ENCODE results near the gene TWIST2. TPM values are rescaled to one million over a fixed set of nuclear protein-coding genes. Genes with fewer than 3 reads are reported as not detected.

TWIST2 gene
- total RNA-seq, 1 donor from 2014 or later, result 6.8 TPM

DNA sequence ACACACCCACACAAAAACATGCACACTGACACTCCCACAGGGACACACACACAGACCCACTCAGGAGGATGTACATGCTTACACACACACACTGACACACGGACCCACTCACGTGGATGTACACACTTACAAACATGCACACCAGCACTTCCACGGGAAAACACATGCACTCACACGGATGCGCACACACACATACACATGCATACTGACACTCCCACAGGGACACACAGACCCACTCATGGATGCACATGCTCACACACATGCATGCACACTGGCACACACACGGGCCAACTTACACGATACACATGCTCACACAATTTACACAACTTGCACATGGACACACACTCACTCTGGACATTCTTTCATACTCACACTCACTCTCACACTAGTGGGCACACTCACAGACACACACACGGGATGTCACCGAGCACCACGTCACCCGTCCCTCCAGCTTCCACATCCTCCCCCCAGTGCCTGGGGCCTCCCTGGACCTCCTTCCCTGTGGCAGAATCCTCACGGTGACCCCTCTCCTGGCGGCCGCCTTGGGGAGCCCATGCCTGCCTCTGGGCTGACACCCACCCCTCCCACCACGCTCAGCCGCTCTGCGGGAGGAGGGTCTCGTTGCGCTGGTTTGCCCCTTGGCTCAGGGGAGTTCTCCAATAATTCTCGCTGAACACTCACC lies 58.5 kb downstream of the TWIST2 start:
- Histone ChIP-seq H3K27me3 (ENCODE audit: control insufficient read depth in 3 of 3, insufficient read depth in 3 of 3, low read length in 3 of 3) (peaks cover 22 to 60% (median 45%) of the 10 kb centered on the region in 3 donors), H3K4me1 (ENCODE audit: control insufficient read depth in 3 of 3, insufficient read depth in 3 of 3, low read length in 3 of 3) (peaks cover 0 to 5% (median 0%) of the 10 kb centered on the region in 3 donors), H3K9me3 (ENCODE audit: control insufficient read depth in 3 of 3, low read length in 3 of 3) (no peaks in the 10 kb centered on the region), H3K4me3 (ENCODE audit: low read length in 3 of 3) (no peak overlapping the region), H3K9ac (ENCODE audit: low read depth in 1 of 3, low read length in 3 of 3) (no peak overlapping the region), H3K36me3 (ENCODE audit: control insufficient read depth in 3 of 3, insufficient read depth in 3 of 3, low read length in 3 of 3) (no peaks in the 10 kb centered on the region), H3K27ac (ENCODE audit: low read depth, low read length) (no peak overlapping the region)

- no peaks in the 10 kb centered on the region for H3K9me3 ChIP-seq (ENCODE audit: control insufficient read depth in 3 of 3, low read length in 3 of 3)
- H3K36me3 ChIP-seq (ENCODE audit: control insufficient read depth in 3 of 3, insufficient read depth in 3 of 3, low read length in 3 of 3), result no peaks in the 10 kb centered on the region
- peaks cover 14 to 58% (median 40%) of the 10 kb centered on the region in 3 donors for H3K27me3 ChIP-seq (ENCODE audit: control insufficient read depth in 3 of 3, insufficient read depth in 3 of 3, low read length in 3 of 3)
- peaks cover 0 to 5% (median 0%) of the 10 kb centered on the region in 3 donors for H3K4me1 ChIP-seq (ENCODE audit: control insufficient read depth in 3 of 3, insufficient read depth in 3 of 3, low read length in 3 of 3)
- H3K9ac ChIP-seq (ENCODE audit: low read depth in 1 of 3, low read length in 3 of 3), result no peak overlapping the region
- no peak overlapping the region for H3K27ac ChIP-seq (ENCODE audit: low read depth, low read length)
- H3K4me3 ChIP-seq (ENCODE audit: low read length in 3 of 3), result no peak overlapping the region
These were observed 59.2 kb downstream of the TWIST2 start for GRCh38 chr2:238906936-238907716.

- Histone ChIP-seq H3K4me3 (ENCODE audit: low read length in 3 of 3) (no peak overlapping the region), H3K4me1 (ENCODE audit: control insufficient read depth in 3 of 3, insufficient read depth in 3 of 3, low read length in 3 of 3) (peaks cover 0 to 5% (median 0%) of the 10 kb centered on the region in 3 donors), H3K36me3 (ENCODE audit: control insufficient read depth in 3 of 3, insufficient read depth in 3 of 3, low read length in 3 of 3) (no peaks in the 10 kb centered on the region)
These were observed 59.9 kb downstream of the TWIST2 start for GRCh38 chr2:238907717-238908173.

DNA sequence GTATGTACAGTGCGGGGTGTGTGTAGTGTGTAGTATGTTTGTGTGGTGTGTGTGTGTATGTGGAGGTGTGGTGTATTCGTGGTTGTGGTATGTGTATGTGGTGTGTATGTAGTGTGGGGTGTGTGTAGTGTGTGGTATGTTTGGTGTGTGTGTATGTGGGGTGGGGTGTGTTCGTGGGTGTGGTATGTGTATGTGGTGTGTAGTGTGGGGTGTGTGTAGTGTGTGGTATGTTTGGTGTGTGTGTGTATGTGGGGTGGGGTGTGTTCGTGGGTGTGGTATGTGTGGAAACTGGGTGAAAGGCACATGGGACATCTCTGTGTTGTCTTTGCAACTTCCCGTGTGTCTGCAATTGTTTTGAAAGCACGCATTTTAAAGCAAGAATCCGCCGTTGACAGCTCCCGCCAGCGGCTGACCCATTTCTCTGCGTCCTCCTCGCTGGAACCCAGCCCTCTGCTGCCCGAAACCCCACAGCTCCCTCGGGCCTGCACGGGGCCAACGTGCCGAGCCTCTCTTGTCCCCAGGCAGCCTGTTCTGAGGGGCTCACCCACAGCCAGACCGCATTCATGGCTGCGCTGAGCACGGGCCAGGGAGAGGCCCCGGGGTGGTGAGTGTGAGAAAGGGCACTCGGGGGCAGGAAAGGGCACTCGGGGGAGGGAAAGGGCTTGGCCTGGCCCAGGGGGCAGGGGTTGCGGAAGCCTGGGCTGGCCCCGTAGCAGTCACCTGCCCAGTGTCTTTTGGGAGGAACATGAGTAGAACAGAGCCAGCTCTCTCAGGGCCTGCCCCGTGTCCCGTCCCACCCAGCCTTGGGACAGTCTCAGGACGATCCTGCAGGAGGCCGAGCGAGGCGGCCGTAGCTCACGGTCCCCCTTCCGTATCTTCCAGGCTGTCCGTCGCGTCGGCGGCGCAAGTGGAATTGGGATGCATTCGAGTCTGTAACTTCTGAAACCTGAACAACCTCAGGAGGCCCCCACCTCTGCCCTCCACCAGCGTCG lies 61.4 kb downstream of the TWIST2 start:
- H3K9ac ChIP-seq (ENCODE audit: low read depth in 1 of 3, low read length in 3 of 3), result no peak overlapping the region
- H3K4me3 ChIP-seq (ENCODE audit: low read length in 3 of 3), result peak overlapping the region in 1 of 3 donors; percentile 13
- H3K9me3 ChIP-seq (ENCODE audit: control insufficient read depth in 3 of 3, low read length in 3 of 3), result no peaks in the 10 kb centered on the region
- H3K4me1 ChIP-seq (ENCODE audit: control insufficient read depth in 3 of 3, insufficient read depth in 3 of 3, low read length in 3 of 3), result peaks cover 0 to 5% (median 0%) of the 10 kb centered on the region in 3 donors
- peaks cover 14 to 53% (median 31%) of the 10 kb centered on the region in 3 donors for H3K27me3 ChIP-seq (ENCODE audit: control insufficient read depth in 3 of 3, insufficient read depth in 3 of 3, low read length in 3 of 3)
- H3K36me3 ChIP-seq (ENCODE audit: control insufficient read depth in 3 of 3, insufficient read depth in 3 of 3, low read length in 3 of 3), result no peaks in the 10 kb centered on the region
- H3K27ac ChIP-seq (ENCODE audit: low read depth, low read length), result no peak overlapping the region

More at GRCh38 chr2:238907717-238908173, 59.9 kb downstream of the TWIST2 start:
- no peak overlapping the region for H3K9ac ChIP-seq (ENCODE audit: low read depth in 1 of 3, low read length in 3 of 3)
- H3K27me3 ChIP-seq (ENCODE audit: control insufficient read depth in 3 of 3, insufficient read depth in 3 of 3, low read length in 3 of 3), result peaks cover 14 to 53% (median 34%) of the 10 kb centered on the region in 3 donors
- no peaks in the 10 kb centered on the region for H3K9me3 ChIP-seq (ENCODE audit: control insufficient read depth in 3 of 3, low read length in 3 of 3)
- no peak overlapping the region for H3K27ac ChIP-seq (ENCODE audit: low read depth, low read length)

DNA sequence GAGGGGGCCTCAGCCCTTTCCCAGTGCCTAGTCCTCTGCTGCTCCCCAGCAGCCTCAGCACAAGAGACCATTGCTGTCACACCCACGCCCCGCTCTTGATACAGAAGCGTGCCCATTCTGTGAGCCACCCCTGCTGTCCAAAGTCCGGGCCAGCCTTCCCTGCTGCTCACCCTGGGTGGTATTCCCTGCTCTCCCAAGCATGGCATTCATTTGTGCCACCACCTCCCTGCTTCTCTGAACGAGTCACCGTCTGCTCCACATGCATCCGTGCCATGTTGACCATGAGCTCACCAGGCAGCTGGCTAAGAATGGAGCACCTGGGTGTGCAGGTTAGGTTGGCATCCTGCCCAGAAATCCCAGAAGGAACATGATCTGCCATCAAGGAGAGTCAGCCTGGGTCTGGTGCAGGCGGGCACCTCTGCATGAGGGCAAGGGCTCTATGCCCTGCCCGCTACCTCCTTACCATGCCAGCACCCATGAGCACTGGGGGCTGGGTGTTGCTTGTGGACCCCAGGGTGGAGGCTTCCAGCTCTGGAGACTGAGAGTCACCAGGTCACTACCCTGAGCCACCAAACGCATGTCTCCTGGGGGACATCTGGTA lies 63.0 kb downstream of the TWIST2 start:
- H3K27ac ChIP-seq (ENCODE audit: low read depth, low read length), result no peak overlapping the region
- no peaks in the 10 kb centered on the region for H3K9me3 ChIP-seq (ENCODE audit: control insufficient read depth in 3 of 3, low read length in 3 of 3)
- H3K27me3 ChIP-seq (ENCODE audit: control insufficient read depth in 3 of 3, insufficient read depth in 3 of 3, low read length in 3 of 3), result peaks cover 19 to 57% (median 30%) of the 10 kb centered on the region in 3 donors
- H3K4me1 ChIP-seq (ENCODE audit: control insufficient read depth in 3 of 3, insufficient read depth in 3 of 3, low read length in 3 of 3), result peaks cover 0 to 5% (median 0%) of the 10 kb centered on the region in 3 donors
- H3K9ac ChIP-seq (ENCODE audit: low read depth in 1 of 3, low read length in 3 of 3), result no peak overlapping the region
- no peaks in the 10 kb centered on the region for H3K36me3 ChIP-seq (ENCODE audit: control insufficient read depth in 3 of 3, insufficient read depth in 3 of 3, low read length in 3 of 3)
- no peak overlapping the region for H3K4me3 ChIP-seq (ENCODE audit: low read length in 3 of 3)

GRCh38 chr2:238911376-238912227 lies 63.7 kb downstream of the TWIST2 start:
- Histone ChIP-seq H3K36me3 (ENCODE audit: control insufficient read depth in 3 of 3, insufficient read depth in 3 of 3, low read length in 3 of 3) (no peaks in the 10 kb centered on the region), H3K27ac (ENCODE audit: low read depth, low read length) (no peak overlapping the region), H3K9me3 (ENCODE audit: control insufficient read depth in 3 of 3, low read length in 3 of 3) (no peaks in the 10 kb centered on the region), H3K4me1 (ENCODE audit: control insufficient read depth in 3 of 3, insufficient read depth in 3 of 3, low read length in 3 of 3) (peaks cover 0 to 5% (median 0%) of the 10 kb centered on the region in 3 donors), H3K4me3 (ENCODE audit: low read length in 3 of 3) (no peak overlapping the region), H3K27me3 (ENCODE audit: control insufficient read depth in 3 of 3, insufficient read depth in 3 of 3, low read length in 3 of 3) (peaks cover 16 to 55% (median 23%) of the 10 kb centered on the region in 3 donors), H3K9ac (ENCODE audit: low read depth in 1 of 3, low read length in 3 of 3) (no peak overlapping the region)

DNA sequence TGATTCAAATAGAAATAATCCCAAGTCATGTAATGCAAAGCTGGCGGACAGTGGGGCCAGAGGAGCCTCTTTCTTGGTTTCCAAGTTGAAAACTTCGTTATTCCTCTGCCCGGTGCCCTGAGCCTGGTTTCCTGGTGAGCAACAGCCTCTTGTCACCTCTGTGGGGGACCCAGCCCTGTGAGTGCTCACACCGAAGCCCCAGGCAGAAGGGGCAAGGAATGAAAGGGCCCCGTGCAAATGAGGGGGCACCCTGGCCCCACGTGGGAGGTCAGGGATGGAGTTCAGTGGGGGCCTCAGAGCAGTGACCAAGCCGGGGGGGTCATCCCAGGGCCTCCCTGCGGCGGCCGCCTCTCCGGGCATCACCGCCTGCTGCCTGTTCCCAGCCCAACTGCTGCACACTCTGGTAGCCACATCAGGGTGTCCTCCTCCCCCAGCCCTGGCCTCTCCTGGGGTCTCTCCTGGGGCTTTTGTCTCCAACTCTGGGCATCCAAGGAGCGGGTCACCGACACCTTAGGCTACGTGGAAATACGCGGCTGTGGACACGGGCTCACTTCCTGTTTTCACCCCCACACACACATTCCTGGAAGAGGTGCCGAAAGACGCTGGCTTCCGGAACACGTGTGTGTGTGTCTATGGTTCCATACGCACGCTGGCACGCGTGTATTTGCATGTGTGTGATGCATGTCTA lies 64.5 kb downstream of the TWIST2 start:
- Histone ChIP-seq H3K4me1 (ENCODE audit: control insufficient read depth in 3 of 3, insufficient read depth in 3 of 3, low read length in 3 of 3) (peaks cover 0 to 5% (median 0%) of the 10 kb centered on the region in 3 donors), H3K9me3 (ENCODE audit: control insufficient read depth in 3 of 3, low read length in 3 of 3) (no peaks in the 10 kb centered on the region), H3K36me3 (ENCODE audit: control insufficient read depth in 3 of 3, insufficient read depth in 3 of 3, low read length in 3 of 3) (no peaks in the 10 kb centered on the region), H3K4me3 (ENCODE audit: low read length in 3 of 3) (no peak overlapping the region), H3K9ac (ENCODE audit: low read depth in 1 of 3, low read length in 3 of 3) (no peak overlapping the region), H3K27me3 (ENCODE audit: control insufficient read depth in 3 of 3, insufficient read depth in 3 of 3, low read length in 3 of 3) (peaks cover 17 to 55% (median 18%) of the 10 kb centered on the region in 3 donors), H3K27ac (ENCODE audit: low read depth, low read length) (no peak overlapping the region)
